ENCODE measurements around the gene PSPH.
"Not testable (repeated sequence)": the region's sequence is repeated elsewhere in the genome, so short reads cannot be mapped to it uniquely, and the experiment has no call there.

DNA sequence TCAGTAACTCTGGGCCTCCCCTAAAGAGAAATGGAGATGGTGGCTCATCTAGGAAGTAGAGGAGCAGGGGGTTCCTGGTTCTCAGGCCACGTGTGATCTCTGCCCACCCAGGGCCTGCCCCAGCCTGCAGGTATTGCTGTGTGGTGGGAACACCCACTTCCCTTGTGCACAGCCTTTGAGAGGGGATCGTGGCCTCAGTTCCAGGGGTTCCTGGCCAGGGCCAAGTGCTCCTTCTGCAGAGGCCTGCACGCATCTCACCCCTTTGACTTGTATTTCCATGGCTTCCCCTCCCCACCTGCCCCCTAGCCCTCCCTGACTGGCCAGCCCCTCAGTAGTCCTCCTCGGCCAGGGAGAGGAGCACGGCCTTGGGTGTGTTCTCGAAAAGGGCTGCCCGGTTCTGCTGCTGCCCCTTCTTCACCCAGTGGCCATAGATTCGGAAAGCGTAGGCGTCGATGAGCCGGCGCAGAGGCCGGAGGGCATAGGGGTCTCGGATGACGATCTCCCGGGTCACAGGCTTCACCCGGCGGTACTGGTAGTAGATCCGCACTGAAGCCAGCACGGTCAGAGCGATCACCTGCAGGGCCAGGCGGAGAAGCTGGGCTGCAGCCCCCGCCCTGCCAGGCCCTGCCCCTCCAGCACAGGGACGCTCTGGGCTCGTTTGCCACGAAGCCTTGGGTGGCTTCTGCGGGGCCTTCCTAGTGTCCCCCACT is 29.6 kb upstream of the PSPH start:
- TF ChIP-seq EZH2phosphoT487 (IDR thresholded peaks at IDR 0.05; ENCODE audit: borderline replicate concordance, low read depth); POLR2AphosphoS5 (IDR thresholded peaks at IDR 0.05; ENCODE audit: low read depth, low read length); EP300 (IDR thresholded peaks at IDR 0.05; ENCODE audit: borderline replicate concordance in 1 of 2, low read depth in 1 of 2, low read length in 1 of 2); RXRA (IDR thresholded peaks at IDR 0.05; ENCODE audit: borderline replicate concordance, low read depth); YY1 (IDR thresholded peaks at IDR 0.05; ENCODE audit: low read depth): not testable (repeated sequence)
- TF ChIP-seq, protein P1, sequence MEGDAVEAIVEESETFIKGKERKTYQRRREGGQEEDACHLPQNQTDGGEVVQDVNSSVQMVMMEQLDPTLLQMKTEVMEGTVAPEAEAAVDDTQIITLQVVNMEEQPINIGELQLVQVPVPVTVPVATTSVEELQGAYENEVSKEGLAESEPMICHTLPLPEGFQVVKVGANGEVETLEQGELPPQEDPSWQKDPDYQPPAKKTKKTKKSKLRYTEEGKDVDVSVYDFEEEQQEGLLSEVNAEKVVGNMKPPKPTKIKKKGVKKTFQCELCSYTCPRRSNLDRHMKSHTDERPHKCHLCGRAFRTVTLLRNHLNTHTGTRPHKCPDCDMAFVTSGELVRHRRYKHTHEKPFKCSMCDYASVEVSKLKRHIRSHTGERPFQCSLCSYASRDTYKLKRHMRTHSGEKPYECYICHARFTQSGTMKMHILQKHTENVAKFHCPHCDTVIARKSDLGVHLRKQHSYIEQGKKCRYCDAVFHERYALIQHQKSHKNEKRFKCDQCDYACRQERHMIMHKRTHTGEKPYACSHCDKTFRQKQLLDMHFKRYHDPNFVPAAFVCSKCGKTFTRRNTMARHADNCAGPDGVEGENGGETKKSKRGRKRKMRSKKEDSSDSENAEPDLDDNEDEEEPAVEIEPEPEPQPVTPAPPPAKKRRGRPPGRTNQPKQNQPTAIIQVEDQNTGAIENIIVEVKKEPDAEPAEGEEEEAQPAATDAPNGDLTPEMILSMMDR (IDR thresholded peaks at IDR 0.05), result not testable (repeated sequence)
- TF ChIP-seq, protein P2, sequence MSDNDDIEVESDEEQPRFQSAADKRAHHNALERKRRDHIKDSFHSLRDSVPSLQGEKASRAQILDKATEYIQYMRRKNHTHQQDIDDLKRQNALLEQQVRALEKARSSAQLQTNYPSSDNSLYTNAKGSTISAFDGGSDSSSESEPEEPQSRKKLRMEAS (IDR thresholded peaks at IDR 0.05; ENCODE audit: low read depth), result not testable (repeated sequence)
- TF ChIP-seq, protein P3, sequence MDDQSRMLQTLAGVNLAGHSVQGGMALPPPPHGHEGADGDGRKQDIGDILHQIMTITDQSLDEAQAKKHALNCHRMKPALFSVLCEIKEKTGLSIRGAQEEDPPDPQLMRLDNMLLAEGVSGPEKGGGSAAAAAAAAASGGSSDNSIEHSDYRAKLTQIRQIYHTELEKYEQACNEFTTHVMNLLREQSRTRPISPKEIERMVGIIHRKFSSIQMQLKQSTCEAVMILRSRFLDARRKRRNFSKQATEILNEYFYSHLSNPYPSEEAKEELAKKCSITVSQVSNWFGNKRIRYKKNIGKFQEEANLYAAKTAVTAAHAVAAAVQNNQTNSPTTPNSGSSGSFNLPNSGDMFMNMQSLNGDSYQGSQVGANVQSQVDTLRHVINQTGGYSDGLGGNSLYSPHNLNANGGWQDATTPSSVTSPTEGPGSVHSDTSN (IDR thresholded peaks at IDR 0.05), result not testable (repeated sequence)
- TF ChIP-seq, protein P4, sequence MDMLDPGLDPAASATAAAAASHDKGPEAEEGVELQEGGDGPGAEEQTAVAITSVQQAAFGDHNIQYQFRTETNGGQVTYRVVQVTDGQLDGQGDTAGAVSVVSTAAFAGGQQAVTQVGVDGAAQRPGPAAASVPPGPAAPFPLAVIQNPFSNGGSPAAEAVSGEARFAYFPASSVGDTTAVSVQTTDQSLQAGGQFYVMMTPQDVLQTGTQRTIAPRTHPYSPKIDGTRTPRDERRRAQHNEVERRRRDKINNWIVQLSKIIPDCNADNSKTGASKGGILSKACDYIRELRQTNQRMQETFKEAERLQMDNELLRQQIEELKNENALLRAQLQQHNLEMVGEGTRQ (IDR thresholded peaks at IDR 0.05; ENCODE audit: borderline replicate concordance, low read depth, low read length), result not testable (repeated sequence)
